Measurements from ENCODE around the gene RHEB. TPM values are rescaled to one million over a fixed set of nuclear protein-coding genes. Genes with fewer than 3 reads are reported as not detected.

RHEB gene
- polyA plus RNA-seq, 1 donor from 2014 or later: 289 TPM

GRCh38 chr7:151483711-151483983, 36.0 kb downstream of the RHEB start:
- H2AFZ ChIP-seq (ENCODE audit: low read depth, low read length): no peak overlapping the region
- TF ChIP-seq EP300 (conservative IDR thresholded peaks at IDR 0.05; ENCODE audit: poor library complexity, severe bottlenecking) (no peak), EZH2 (IDR thresholded peaks at IDR 0.05; ENCODE audit: borderline replicate concordance, insufficient read depth, low read length, poor library complexity, severe bottlenecking) (no peak), TAF1 (IDR thresholded peaks at IDR 0.05; ENCODE audit: low read depth) (no peak)
- no peak overlapping the region for H3K4me3 ChIP-seq (ENCODE audit: low read length)
- H3K27ac ChIP-seq (ENCODE audit: low read length): no peak overlapping the region
- H4K20me1 ChIP-seq (ENCODE audit: insufficient read depth): no peaks in the 10 kb centered on the region
- H3K36me3 ChIP-seq (ENCODE audit: insufficient read depth, low read length): peaks cover 4% of the 10 kb centered on the region
- H3K4me2 ChIP-seq (ENCODE audit: low read length): no peak overlapping the region
- no peak overlapping the region for H3K9ac ChIP-seq (ENCODE audit: low read length)
- no peaks in the 10 kb centered on the region for H3K79me2 ChIP-seq (replicated peaks; ENCODE audit: insufficient read depth, low read length)
- H3K9me3 ChIP-seq (ENCODE audit: low read length): no peaks in the 10 kb centered on the region
- no peaks in the 10 kb centered on the region for H3K9me2 ChIP-seq (ENCODE audit: insufficient read depth, low read length)
- H3K27me3 ChIP-seq (ENCODE audit: insufficient read depth, low read depth, low read length): no peaks in the 10 kb centered on the region
- H3F3A ChIP-seq (ENCODE audit: insufficient read depth, low read length, poor library complexity, severe bottlenecking): no peaks in the 10 kb centered on the region

DNA sequence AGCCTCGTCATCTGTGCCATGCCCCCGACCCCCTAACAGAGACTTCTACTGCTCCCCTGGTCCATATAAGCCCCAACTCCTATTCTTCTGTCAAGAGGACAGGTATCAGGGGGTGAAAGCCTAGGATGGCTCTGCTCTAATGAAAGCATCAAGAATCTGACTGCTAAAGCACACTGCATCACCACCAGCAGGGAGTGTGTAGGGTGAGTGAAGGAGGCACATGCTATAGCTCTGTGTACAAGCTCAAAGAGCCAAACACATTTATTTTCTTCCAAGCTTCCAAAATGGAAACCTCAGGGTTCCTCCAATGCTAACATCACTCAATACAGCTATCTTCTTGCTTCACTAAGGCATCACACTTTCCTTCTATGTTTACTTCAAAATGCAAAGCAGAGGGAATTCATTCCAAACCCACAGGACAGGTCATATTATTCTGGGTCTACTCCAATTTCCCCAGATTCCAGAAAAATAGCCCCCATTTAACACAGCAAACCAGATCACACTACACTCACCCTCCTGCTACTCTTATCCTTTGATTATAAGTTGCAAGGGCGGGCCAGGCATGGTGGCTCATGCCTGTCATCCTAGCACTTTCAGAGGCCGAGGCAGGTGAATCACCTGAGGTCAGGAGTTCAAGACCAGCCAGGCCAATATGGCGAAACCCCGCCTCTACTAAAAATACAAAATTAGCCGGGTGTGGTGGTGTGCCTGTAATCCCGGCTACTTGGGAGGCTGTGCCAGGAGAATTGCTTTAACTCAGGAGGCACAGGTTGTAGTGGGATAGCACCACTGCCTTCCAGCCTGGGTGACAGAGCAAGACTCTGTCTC, 36.6 kb downstream of the RHEB start:
- H3K9me2 ChIP-seq (ENCODE audit: insufficient read depth, low read length): no peaks in the 10 kb centered on the region
- no peak overlapping the region for H2AFZ ChIP-seq (ENCODE audit: low read depth, low read length)
- no peaks in the 10 kb centered on the region for H3K27me3 ChIP-seq (ENCODE audit: insufficient read depth, low read depth, low read length)
- no peaks in the 10 kb centered on the region for H3K79me2 ChIP-seq (replicated peaks; ENCODE audit: insufficient read depth, low read length)
- no peak overlapping the region for H3K9ac ChIP-seq (ENCODE audit: low read length)
- no peaks in the 10 kb centered on the region for H3K9me3 ChIP-seq (ENCODE audit: low read length)
- H3K27ac ChIP-seq (ENCODE audit: low read length): no peak overlapping the region
- H3K36me3 ChIP-seq (ENCODE audit: insufficient read depth, low read length): peaks cover 4% of the 10 kb centered on the region
- TF ChIP-seq EP300 (conservative IDR thresholded peaks at IDR 0.05; ENCODE audit: poor library complexity, severe bottlenecking): no peak
- no peak for TF ChIP-seq POLR2AphosphoS5 (IDR thresholded peaks at IDR 0.05)
- no peak for TF ChIP-seq MXI1 (conservative IDR thresholded peaks at IDR 0.05; ENCODE audit: poor library complexity, severe bottlenecking)
- no peak for TF ChIP-seq SMC3 (conservative IDR thresholded peaks at IDR 0.05; ENCODE audit: poor library complexity)
- no peak for TF ChIP-seq CTCF (IDR thresholded peaks at IDR 0.05; ENCODE audit: poor library complexity, severe bottlenecking)
- TF ChIP-seq, protein P1, sequence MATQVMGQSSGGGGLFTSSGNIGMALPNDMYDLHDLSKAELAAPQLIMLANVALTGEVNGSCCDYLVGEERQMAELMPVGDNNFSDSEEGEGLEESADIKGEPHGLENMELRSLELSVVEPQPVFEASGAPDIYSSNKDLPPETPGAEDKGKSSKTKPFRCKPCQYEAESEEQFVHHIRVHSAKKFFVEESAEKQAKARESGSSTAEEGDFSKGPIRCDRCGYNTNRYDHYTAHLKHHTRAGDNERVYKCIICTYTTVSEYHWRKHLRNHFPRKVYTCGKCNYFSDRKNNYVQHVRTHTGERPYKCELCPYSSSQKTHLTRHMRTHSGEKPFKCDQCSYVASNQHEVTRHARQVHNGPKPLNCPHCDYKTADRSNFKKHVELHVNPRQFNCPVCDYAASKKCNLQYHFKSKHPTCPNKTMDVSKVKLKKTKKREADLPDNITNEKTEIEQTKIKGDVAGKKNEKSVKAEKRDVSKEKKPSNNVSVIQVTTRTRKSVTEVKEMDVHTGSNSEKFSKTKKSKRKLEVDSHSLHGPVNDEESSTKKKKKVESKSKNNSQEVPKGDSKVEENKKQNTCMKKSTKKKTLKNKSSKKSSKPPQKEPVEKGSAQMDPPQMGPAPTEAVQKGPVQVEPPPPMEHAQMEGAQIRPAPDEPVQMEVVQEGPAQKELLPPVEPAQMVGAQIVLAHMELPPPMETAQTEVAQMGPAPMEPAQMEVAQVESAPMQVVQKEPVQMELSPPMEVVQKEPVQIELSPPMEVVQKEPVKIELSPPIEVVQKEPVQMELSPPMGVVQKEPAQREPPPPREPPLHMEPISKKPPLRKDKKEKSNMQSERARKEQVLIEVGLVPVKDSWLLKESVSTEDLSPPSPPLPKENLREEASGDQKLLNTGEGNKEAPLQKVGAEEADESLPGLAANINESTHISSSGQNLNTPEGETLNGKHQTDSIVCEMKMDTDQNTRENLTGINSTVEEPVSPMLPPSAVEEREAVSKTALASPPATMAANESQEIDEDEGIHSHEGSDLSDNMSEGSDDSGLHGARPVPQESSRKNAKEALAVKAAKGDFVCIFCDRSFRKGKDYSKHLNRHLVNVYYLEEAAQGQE (IDR thresholded peaks at IDR 0.05; ENCODE audit: borderline replicate concordance): no peak
- no peak for TF ChIP-seq EZH2 (IDR thresholded peaks at IDR 0.05; ENCODE audit: borderline replicate concordance, insufficient read depth, low read length, poor library complexity, severe bottlenecking)
- TF ChIP-seq RAD21 (conservative IDR thresholded peaks at IDR 0.05): no peak
- no peak for TF ChIP-seq TAF1 (IDR thresholded peaks at IDR 0.05; ENCODE audit: low read depth)
- no peak overlapping the region for H3K4me3 ChIP-seq (ENCODE audit: low read length)
- no peaks in the 10 kb centered on the region for H4K20me1 ChIP-seq (ENCODE audit: insufficient read depth)
- H3F3A ChIP-seq (ENCODE audit: insufficient read depth, low read length, poor library complexity, severe bottlenecking): no peaks in the 10 kb centered on the region
- no peak overlapping the region for H3K4me2 ChIP-seq (ENCODE audit: low read length)

All from neural cell (in vitro differentiated cells).